ELF-1 (cell line): Measurements from ENCODE around the gene ELOVL2.

Experiments used
- DNase-seq: peaks from one replicate; pipeline ENCODE4 v3.0.0-alpha.2; 2016; ENCODE audit warnings: low read depth, low spot score

Gene ELOVL2

GRCh38 chr6:10981409-10981808, 62.7 kb downstream of the ELOVL2 start:
- no peak for DNase-seq

- DNase-seq: no peak
These were observed 64.5 kb downstream of the ELOVL2 start for GRCh38 chr6:10979603-10980002.

GRCh38 chr6:10977231-10977968, 66.7 kb downstream of the ELOVL2 start:
- DNase-seq: peak; percentile 14

- peak; percentile 19 for DNase-seq
These were observed 67.5 kb downstream of the ELOVL2 start for GRCh38 chr6:10976571-10976970.

GRCh38 chr6:10972196-10972595, 71.9 kb downstream of the ELOVL2 start:
- no peak for DNase-seq

GRCh38 chr6:10970731-10971130, 73.4 kb downstream of the ELOVL2 start:
- peak; percentile 58 for DNase-seq

GRCh38 chr6:10968776-10969175, 75.3 kb downstream of the ELOVL2 start:
- DNase-seq: no peak

- DNase-seq: no peak
These were observed 79.4 kb downstream of the ELOVL2 start for GRCh38 chr6:10964684-10965083.

GRCh38 chr6:10963113-10963512, 81.0 kb downstream of the ELOVL2 start:
- no peak for DNase-seq

GRCh38 chr6:10962673-10963072, 81.4 kb downstream of the ELOVL2 start:
- no peak for DNase-seq

GRCh38 chr6:10961837-10962236, 82.3 kb downstream of the ELOVL2 start:
- DNase-seq: no peak

- DNase-seq: no peak
These were observed 83.9 kb downstream of the ELOVL2 start for GRCh38 chr6:10960171-10960570.

- no peak for DNase-seq
These were observed 86.7 kb downstream of the ELOVL2 start for GRCh38 chr6:10957414-10957886.

GRCh38 chr6:10956776-10957175, 87.3 kb downstream of the ELOVL2 start:
- DNase-seq: no peak

- DNase-seq: peak; percentile 93
These were observed 89.5 kb downstream of the ELOVL2 start for GRCh38 chr6:10954590-10955010.

GRCh38 chr6:10951675-10952282, 92.3 kb downstream of the ELOVL2 start:
- peak; percentile 33 for DNase-seq

GRCh38 chr6:10949579-10950490, 94.3 kb downstream of the ELOVL2 start:
- DNase-seq: no peak

- DNase-seq: no peak
These were observed 96.1 kb downstream of the ELOVL2 start for GRCh38 chr6:10947966-10948365.

- DNase-seq: no peak
These were observed 98.3 kb downstream of the ELOVL2 start for GRCh38 chr6:10945845-10946244.

- no peak for DNase-seq
These were observed 104.3 kb downstream of the ELOVL2 start for GRCh38 chr6:10939840-10940239.

GRCh38 chr6:10933126-10933525, 111.0 kb downstream of the ELOVL2 start:
- no peak for DNase-seq
